DOHH2 (cell line): Measurements from ENCODE around the gene NEDD4L.

ENCODE experiments used
- H3F3A ChIP-seq: fragments of 200-600 bp; sonication (generic), shearing (Covaris generic); 2 replicates; pipeline ENCODE4 v1.6.0; 2016; ENCODE audit warnings: antibody characterized with exemption, mild to moderate bottlenecking; ENCODE audit not compliant: control insufficient read depth, insufficient read depth
- H3K27ac ChIP-seq: fragments of 200-600 bp; sonication (generic); 2 replicates; pipeline ENCODE4 v1.5.1; 2014; ENCODE audit warnings: low read depth, mild to moderate bottlenecking, low read length, moderate library complexity
- H3K27me3 ChIP-seq: fragments of 200-600 bp; sonication (generic); 2 replicates; pipeline ENCODE4 v1.6.1; 2014; ENCODE audit warnings: mild to moderate bottlenecking, low read length, mixed read lengths; ENCODE audit not compliant: control insufficient read depth
- H3K36me3 ChIP-seq: fragments of 200-600 bp; sonication (generic); 2 replicates; pipeline ENCODE4 v1.6.1; 2014; ENCODE audit warnings: mild to moderate bottlenecking, low read length, moderate library complexity, mixed read lengths; ENCODE audit not compliant: control insufficient read depth
- H3K4me1 ChIP-seq: fragments of 200-600 bp; sonication (generic); 2 replicates; pipeline ENCODE4 v1.6.1; 2014; ENCODE audit warnings: mild to moderate bottlenecking, low read length, mixed read lengths; ENCODE audit not compliant: control insufficient read depth
- H3K4me2 ChIP-seq: fragments of 200-600 bp; sonication (generic); 2 replicates; pipeline ENCODE4 v1.6.0; 2014; ENCODE audit warnings: mild to moderate bottlenecking, low read length, moderate library complexity
- H3K4me3 ChIP-seq: fragments of 200-600 bp; sonication (generic); 2 replicates; pipeline ENCODE4 v1.5.1; 2014; ENCODE audit warnings: mild to moderate bottlenecking, low read length, mixed read lengths
- H3K79me2 ChIP-seq: fragments of 200-600 bp; sonication (generic); 2 replicates; pipeline ENCODE4 v1.6.1; 2014; ENCODE audit warnings: mild to moderate bottlenecking, low read length, mixed read lengths; ENCODE audit not compliant: control insufficient read depth
- H3K9me2 ChIP-seq: fragments of 200-600 bp; sonication (generic); replicated peaks from 2 replicates; pipeline ENCODE4 v1.6.1; 2014; ENCODE audit warnings: mild to moderate bottlenecking, low read length, mixed read lengths; ENCODE audit not compliant: control insufficient read depth
- H3K9me3 ChIP-seq: fragments of 200-600 bp; sonication (generic); 2 replicates; pipeline ENCODE4 v1.6.1; 2014; ENCODE audit warnings: antibody characterized with exemption, low read length, mixed read lengths; ENCODE audit not compliant: control insufficient read depth, insufficient read depth
- H4K20me1 ChIP-seq: fragments of 200-600 bp; sonication (generic); 2 replicates; pipeline ENCODE4 v1.6.0; 2014; ENCODE audit warnings: low read depth, mild to moderate bottlenecking, antibody characterized with exemption, low read length, moderate library complexity; ENCODE audit not compliant: control insufficient read depth, insufficient read depth
- EZH2phosphoT487 ChIP-seq: fragments of 200-600 bp; sonication (generic); IDR thresholded peaks from 2 replicates; pipeline ENCODE4 v1.6.1; 2017; ENCODE audit warnings: borderline replicate concordance, mild to moderate bottlenecking, antibody characterized with exemption, low read length, moderate library complexity, mixed read lengths
- TF ChIP-seq, protein P1 (sequence below): fragments of 200-600 bp; sonication (generic); IDR thresholded peaks from one replicate; pipeline ENCODE4 v1.5.1; 2014; ENCODE audit warnings: antibody characterized with exemption, mild to moderate bottlenecking, low read depth, low read length; ENCODE audit not compliant: poor library complexity, severe bottlenecking

Gene NEDD4L

DNA sequence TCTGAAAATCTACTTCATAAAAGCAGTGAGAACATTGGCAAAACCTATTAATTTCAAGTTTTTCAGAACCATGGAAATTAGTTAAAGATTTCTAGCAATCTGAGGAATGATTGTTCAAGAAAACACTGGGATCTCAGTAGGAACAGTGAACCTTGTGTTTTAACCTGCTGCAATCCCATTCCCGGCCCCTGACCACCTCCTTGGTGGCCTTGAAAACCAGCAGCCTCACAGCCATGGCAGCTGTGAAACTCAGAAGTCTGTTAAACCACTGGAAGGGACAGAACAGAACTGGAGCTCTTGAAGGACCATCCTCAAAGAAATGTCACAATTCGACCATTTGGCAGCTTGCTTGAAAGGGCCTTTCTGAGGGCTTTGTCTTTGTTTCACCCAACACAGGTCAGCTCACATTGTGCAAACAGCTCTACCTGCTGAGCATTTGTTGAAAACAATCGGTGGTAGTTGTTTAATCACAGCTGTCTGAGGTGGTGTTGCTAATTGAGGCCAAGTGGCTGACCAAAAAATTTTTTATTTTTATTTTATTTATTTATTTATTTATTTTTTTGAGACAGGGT is 25.8 kb downstream of the NEDD4L start:
- TF ChIP-seq, protein P1, sequence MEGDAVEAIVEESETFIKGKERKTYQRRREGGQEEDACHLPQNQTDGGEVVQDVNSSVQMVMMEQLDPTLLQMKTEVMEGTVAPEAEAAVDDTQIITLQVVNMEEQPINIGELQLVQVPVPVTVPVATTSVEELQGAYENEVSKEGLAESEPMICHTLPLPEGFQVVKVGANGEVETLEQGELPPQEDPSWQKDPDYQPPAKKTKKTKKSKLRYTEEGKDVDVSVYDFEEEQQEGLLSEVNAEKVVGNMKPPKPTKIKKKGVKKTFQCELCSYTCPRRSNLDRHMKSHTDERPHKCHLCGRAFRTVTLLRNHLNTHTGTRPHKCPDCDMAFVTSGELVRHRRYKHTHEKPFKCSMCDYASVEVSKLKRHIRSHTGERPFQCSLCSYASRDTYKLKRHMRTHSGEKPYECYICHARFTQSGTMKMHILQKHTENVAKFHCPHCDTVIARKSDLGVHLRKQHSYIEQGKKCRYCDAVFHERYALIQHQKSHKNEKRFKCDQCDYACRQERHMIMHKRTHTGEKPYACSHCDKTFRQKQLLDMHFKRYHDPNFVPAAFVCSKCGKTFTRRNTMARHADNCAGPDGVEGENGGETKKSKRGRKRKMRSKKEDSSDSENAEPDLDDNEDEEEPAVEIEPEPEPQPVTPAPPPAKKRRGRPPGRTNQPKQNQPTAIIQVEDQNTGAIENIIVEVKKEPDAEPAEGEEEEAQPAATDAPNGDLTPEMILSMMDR, result no peak
- TF ChIP-seq EZH2phosphoT487, result no peak

DNA sequence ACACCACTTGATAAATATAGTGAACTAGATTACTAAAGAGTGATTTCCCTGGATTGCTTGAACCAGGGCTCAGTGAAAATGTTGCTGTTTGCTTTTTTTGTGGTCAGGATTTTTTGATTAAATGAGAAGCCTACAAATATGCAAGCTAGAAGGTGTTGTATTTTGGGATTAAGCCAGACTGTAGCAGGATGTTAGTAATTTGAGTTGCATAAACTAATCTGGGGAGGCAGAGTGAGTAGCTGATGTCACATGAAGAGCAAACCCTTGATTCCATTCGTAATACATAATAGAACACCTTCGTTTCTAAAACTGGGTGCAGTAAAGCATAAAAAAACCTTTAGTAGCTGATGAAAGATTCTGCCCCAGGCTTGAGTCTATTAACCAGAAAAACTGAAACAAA is 32.0 kb downstream of the NEDD4L start:
- no peaks in the 10 kb centered on the region for H3K4me1 ChIP-seq
- H3K4me3 ChIP-seq, result no peak overlapping the region
- H4K20me1 ChIP-seq, result no peaks in the 10 kb centered on the region; the same call in 1 of the 2 replicates
- no peaks in the 10 kb centered on the region for H3K9me2 ChIP-seq
- H3K27me3 ChIP-seq, result no peaks in the 10 kb centered on the region
- no peaks in the 10 kb centered on the region; the same call in 1 of the 2 replicates for H3K36me3 ChIP-seq
- H3F3A ChIP-seq, result no peaks in the 10 kb centered on the region
- H3K4me2 ChIP-seq, result no peak overlapping the region
- H3K27ac ChIP-seq, result no peak overlapping the region
- TF ChIP-seq, protein P1, result no peak
- no peak for TF ChIP-seq EZH2phosphoT487
- H3K79me2 ChIP-seq, result peaks cover 76% of the 10 kb centered on the region
- no peaks in the 10 kb centered on the region for H3K9me3 ChIP-seq

More for the DNA sequence above, 25.8 kb downstream of the NEDD4L start:
- no peaks in the 10 kb centered on the region for H3K9me2 ChIP-seq
- no peak overlapping the region for H3K4me2 ChIP-seq
- no peak overlapping the region for H3K27ac ChIP-seq
- peaks cover 11% of the 10 kb centered on the region for H3K4me1 ChIP-seq
- H3F3A ChIP-seq, result no peaks in the 10 kb centered on the region
- H3K27me3 ChIP-seq, result no peaks in the 10 kb centered on the region
- no peak overlapping the region for H3K4me3 ChIP-seq
- peaks cover 3% of the 10 kb centered on the region; the same call in 1 of the 2 replicates for H3K36me3 ChIP-seq
- peaks cover 71% of the 10 kb centered on the region for H3K79me2 ChIP-seq
- no peaks in the 10 kb centered on the region for H3K9me3 ChIP-seq
- peaks cover 2% of the 10 kb centered on the region; the same call in 1 of the 2 replicates for H4K20me1 ChIP-seq

DNA sequence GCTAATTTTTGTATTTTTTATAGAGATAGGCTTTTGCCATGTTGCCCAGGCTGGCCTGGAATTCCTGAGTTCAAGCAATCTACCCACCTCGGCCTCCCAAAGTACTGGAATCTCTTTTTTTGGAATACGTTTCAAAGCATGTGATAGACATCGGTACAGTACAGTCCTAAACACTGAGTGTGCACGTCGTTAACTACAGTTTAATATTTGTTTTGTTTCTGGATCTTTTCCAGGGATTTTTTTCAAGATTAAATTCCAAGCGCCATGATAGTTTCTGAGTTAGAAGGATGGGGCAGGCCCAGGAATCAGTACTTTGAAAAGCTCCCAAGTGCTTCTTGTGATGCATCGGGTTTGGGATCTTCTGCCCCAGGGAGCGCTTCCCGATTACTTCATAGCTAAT is 33.3 kb downstream of the NEDD4L start:
- H4K20me1 ChIP-seq, result no peaks in the 10 kb centered on the region; the same call in 1 of the 2 replicates
- no peak overlapping the region for H3K4me3 ChIP-seq
- H3K27me3 ChIP-seq, result no peaks in the 10 kb centered on the region
- no peak for TF ChIP-seq EZH2phosphoT487
- TF ChIP-seq, protein P1, result no peak
- no peak overlapping the region for H3K27ac ChIP-seq
- no peaks in the 10 kb centered on the region for H3K36me3 ChIP-seq
- peaks cover 80% of the 10 kb centered on the region for H3K79me2 ChIP-seq
- H3K9me3 ChIP-seq, result no peaks in the 10 kb centered on the region
- no peaks in the 10 kb centered on the region for H3K9me2 ChIP-seq
- H3K4me2 ChIP-seq, result no peak overlapping the region
- no peaks in the 10 kb centered on the region for H3K4me1 ChIP-seq
- no peaks in the 10 kb centered on the region for H3F3A ChIP-seq
